H1 (cell line): ENCODE measurements around the gene HDGFL3. TPM values are rescaled to one million over a fixed set of nuclear protein-coding genes. Genes with fewer than 3 reads are reported as not detected.

Experiments
- CTCF ChIA-PET: fragments of 300-600 bp; sonication (Branson Sonifier 250); formaldehyde crosslinking; loops from one replicate; lab custom pipeline; 2021; ENCODE audit not compliant: partially characterized antibody; lab: Charles Lee
- POLR2A ChIA-PET: fragments of 300-600 bp; sonication (Branson Sonifier 250); formaldehyde crosslinking; loops from one replicate; lab custom pipeline; 2021; ENCODE audit warnings: inconsistent platforms; ENCODE audit not compliant: partially characterized antibody; lab: Charles Lee
- DNase-seq, 2 experiments: peaks; one replicate each; pipeline versions ENCODE4 v3.0.0 to v3.0.0-alpha.2; 2010 to 2022; ENCODE audit warnings: low spot score in 2 of 2, low read depth in 1 of 2, mixed read lengths in 1 of 2
- FAIRE-seq: peaks from 2 replicates; lab custom pipeline; 2011; peaks lifted over from hg19 to GRCh38; lab: Jason Lieb, UNC
- H2AFZ ChIP-seq: 2 replicates; pipeline ENCODE4 v1.8.1; 2012; ENCODE audit warnings: low read length, inconsistent platforms
- H2AK5ac ChIP-seq: 2 replicates; pipeline ENCODE4 v1.6.1; 2013; ENCODE audit warnings: low read depth, low read length
- H2BK120ac ChIP-seq: replicated peaks from 2 replicates; pipeline ENCODE3; 2013; ENCODE audit warnings: low read depth, low read length, inconsistent platforms
- H2BK12ac ChIP-seq: 2 replicates; pipeline ENCODE4 v1.6.1; 2013; ENCODE audit warnings: low read depth, low read length
- H2BK15ac ChIP-seq: 2 replicates; pipeline ENCODE4 v1.6.1; 2013; ENCODE audit warnings: low read length
- H2BK20ac ChIP-seq: 2 replicates; pipeline ENCODE4 v1.6.1; 2013; ENCODE audit warnings: low read length
- H2BK5ac ChIP-seq: 2 replicates; pipeline ENCODE4 v1.6.1; 2013; ENCODE audit warnings: low read depth, low read length
- H3K14ac ChIP-seq: 2 replicates; pipeline ENCODE4 v1.6.1; 2013; ENCODE audit warnings: inconsistent platforms; ENCODE audit not compliant: insufficient read length
- H3K18ac ChIP-seq: 2 replicates; pipeline ENCODE4 v1.6.1; 2013; ENCODE audit warnings: low read length; ENCODE audit errors: extremely low read depth
- H3K23ac ChIP-seq: 2 replicates; pipeline ENCODE4 v1.6.1; 2013; ENCODE audit warnings: inconsistent platforms; ENCODE audit not compliant: insufficient read length
- H3K23me2 ChIP-seq: 2 replicates; pipeline ENCODE4 v1.6.1; 2013; ENCODE audit warnings: low read depth, low read length
- H3K27ac ChIP-seq: 2 replicates; pipeline ENCODE4 v1.6.1; 2011; ENCODE audit warnings: low read depth, low read length, inconsistent platforms
- H3K27me3 ChIP-seq, 4 experiments: replicated peaks in 1 of 4; 1 replicate in 1 of 4; 2 replicates in 3 of 4; pipeline versions ENCODE4 v1.6.1 to v1.8.1; 2011 to 2013; ENCODE audit warnings: low read length in 3 of 4, mild to moderate bottlenecking in 3 of 4, inconsistent platforms in 2 of 4, mixed read lengths in 2 of 4, moderate library complexity in 1 of 4; ENCODE audit not compliant: control insufficient read depth in 3 of 4, insufficient read depth in 3 of 4; ENCODE audit errors: extremely low read depth in 1 of 4
- H3K36me3 ChIP-seq, 4 experiments: 2 replicates each; pipeline versions ENCODE4 v1.6.1 to v1.8.1; 2011 to 2013; ENCODE audit warnings: mild to moderate bottlenecking in 4 of 4, low read length in 3 of 4, moderate library complexity in 2 of 4, control low read depth in 1 of 4, inconsistent platforms in 1 of 4; ENCODE audit not compliant: insufficient read depth in 4 of 4, control insufficient read depth in 2 of 4
- H3K4ac ChIP-seq: replicated peaks from 2 replicates; pipeline ENCODE3; 2013; ENCODE audit warnings: low read length, low read depth, mixed read lengths, inconsistent platforms; ENCODE audit not compliant: insufficient read length
- H3K4me1 ChIP-seq, 4 experiments: replicated peaks in 1 of 4; 1 replicate in 1 of 4; 2 replicates in 3 of 4; pipeline versions ENCODE4 v1.6.1 to v1.8.1; 2011 to 2013; ENCODE audit warnings: low read length in 3 of 4, inconsistent platforms in 2 of 4, mixed read lengths in 1 of 4; ENCODE audit not compliant: insufficient read depth in 4 of 4, control insufficient read depth in 3 of 4
- H3K4me2 ChIP-seq, 2 experiments: 2 replicates each; pipeline versions ENCODE4 v1.6.1 to v1.8.1; 2011 to 2013; ENCODE audit warnings: low read depth in 2 of 2, low read length in 2 of 2, control low read depth in 1 of 2, inconsistent platforms in 1 of 2, mild to moderate bottlenecking in 1 of 2; ENCODE audit not compliant: insufficient read depth in 1 of 2
- H3K4me3 ChIP-seq, 4 experiments: fragments of 200-600, 300-600 bp in 1 of 4; sonication (generic), shearing (Covaris generic), sonication (Bioruptor Twin) in 1 of 4; 2 replicates each; pipeline versions ENCODE4 v1.5.1 to v1.8.1; 2011 to 2016; ENCODE audit warnings: low read length in 4 of 4, low read depth in 3 of 4, control low read depth in 2 of 4, inconsistent platforms in 2 of 4, mild to moderate bottlenecking in 2 of 4, mixed read lengths in 1 of 4, moderate library complexity in 1 of 4; ENCODE audit not compliant: insufficient read depth in 2 of 4; ENCODE audit errors: extremely low read depth in 1 of 4
- H3K56ac ChIP-seq: replicated peaks from 2 replicates; pipeline ENCODE3; 2013; ENCODE audit warnings: low read depth, mild to moderate bottlenecking, mixed read lengths, low read length, inconsistent platforms; ENCODE audit not compliant: insufficient read length
- H3K79me1 ChIP-seq: 2 replicates; pipeline ENCODE4 v1.6.1; 2013; ENCODE audit warnings: low read depth, low read length, control low read depth
- H3K79me2 ChIP-seq, 2 experiments: 2 replicates each; pipeline versions ENCODE4 v1.6.1 to v1.8.1; 2012 to 2013; ENCODE audit warnings: low read length in 2 of 2, mild to moderate bottlenecking in 2 of 2, inconsistent platforms in 1 of 2; ENCODE audit not compliant: insufficient read depth in 2 of 2, control insufficient read depth in 1 of 2
- H3K9ac ChIP-seq, 4 experiments: replicated peaks in 1 of 4; 1 replicate in 1 of 4; 2 replicates in 3 of 4; pipeline versions ENCODE4 v1.6.1 to v1.8.1; 2011 to 2013; ENCODE audit warnings: low read depth in 3 of 4, low read length in 3 of 4, control low read depth in 2 of 4, mild to moderate bottlenecking in 2 of 4, moderate library complexity in 2 of 4, inconsistent platforms in 1 of 4; ENCODE audit errors: extremely low read depth in 1 of 4
- H3K9me3 ChIP-seq, 2 experiments: 2 replicates each; pipeline versions ENCODE4 v1.6.1 to v1.8.1; 2012 to 2013; ENCODE audit warnings: mild to moderate bottlenecking in 2 of 2, moderate library complexity in 2 of 2, control low read depth in 1 of 2, inconsistent platforms in 1 of 2, low read depth in 1 of 2, low read length in 1 of 2, mixed read lengths in 1 of 2; ENCODE audit not compliant: insufficient read depth in 2 of 2
- H4K20me1 ChIP-seq, 2 experiments: replicated peaks in 1 of 2; 2 replicates each; pipeline versions ENCODE3 to v1.8.1; 2011 to 2013; ENCODE audit warnings: inconsistent platforms in 2 of 2, low read length in 2 of 2, mild to moderate bottlenecking in 1 of 2; ENCODE audit not compliant: insufficient read depth in 2 of 2, control insufficient read depth in 1 of 2
- H4K5ac ChIP-seq: 2 replicates; pipeline ENCODE4 v1.6.1; 2013; ENCODE audit warnings: low read length, low read depth, mixed read lengths, inconsistent platforms; ENCODE audit not compliant: insufficient read length
- H4K8ac ChIP-seq: 2 replicates; pipeline ENCODE4 v1.8.0; 2013; ENCODE audit warnings: mild to moderate bottlenecking, moderate library complexity, low read length, inconsistent platforms; ENCODE audit not compliant: insufficient read depth; ENCODE audit errors: extremely low read depth
- H4K91ac ChIP-seq: replicated peaks from 2 replicates; pipeline ENCODE3; 2013; ENCODE audit warnings: low read length, mixed read lengths, inconsistent platforms; ENCODE audit not compliant: insufficient read length
- BCL11A ChIP-seq, 2 experiments: IDR thresholded peaks; one replicate each; pipeline ENCODE4 v1.6.1; 2011; ENCODE audit warnings: low read depth in 2 of 2, low read length in 2 of 2, mild to moderate bottlenecking in 2 of 2
- CBX8 ChIP-seq: fragments of 300-800, 300-1000 bp; sonication (generic); IDR thresholded peaks from 2 replicates; pipeline ENCODE4 v1.7.1; 2016; ENCODE audit warnings: low read depth, low read length, borderline replicate concordance
- CHD2 ChIP-seq: IDR thresholded peaks from 2 replicates; pipeline ENCODE4 v1.6.1; 2012; ENCODE audit warnings: low read length, improper control_type of control experiment
- EGR1 ChIP-seq: IDR thresholded peaks from 2 replicates; pipeline ENCODE4 v1.6.1; 2011; ENCODE audit warnings: low read depth, low read length, borderline replicate concordance
- EP300 ChIP-seq, 2 experiments: IDR thresholded peaks; 1 replicate in 1 of 2; 2 replicates in 1 of 2; pipeline ENCODE4 v1.6.1; 2011 to 2012; ENCODE audit warnings: low read depth in 2 of 2, low read length in 2 of 2, mild to moderate bottlenecking in 2 of 2, borderline replicate concordance in 1 of 2, inconsistent platforms in 1 of 2, moderate library complexity in 1 of 2
- FOSL1 ChIP-seq: IDR thresholded peaks from 2 replicates; pipeline ENCODE4 v1.6.1; 2011; ENCODE audit warnings: mild to moderate bottlenecking, low read depth, low read length, moderate library complexity; ENCODE audit not compliant: insufficient read depth
- HDAC2 ChIP-seq, 2 experiments: fragments of 300-600 bp in 1 of 2; sonication (generic) in 1 of 2; IDR thresholded peaks; 2 replicates each; pipeline ENCODE4 v1.6.1; 2011 to 2012; ENCODE audit warnings: low read depth in 2 of 2, low read length in 2 of 2, mild to moderate bottlenecking in 2 of 2, moderate library complexity in 2 of 2, borderline replicate concordance in 1 of 2, inconsistent platforms in 1 of 2
- KDM4A ChIP-seq: IDR thresholded peaks from one replicate; pipeline ENCODE4 v1.7.1; 2012; ENCODE audit warnings: low read depth, mild to moderate bottlenecking, moderate library complexity, low read length, inconsistent platforms; ENCODE audit not compliant: severe bottlenecking
- MAFK ChIP-seq: IDR thresholded peaks from 2 replicates; pipeline ENCODE4 v1.6.1; 2012; ENCODE audit warnings: low read depth, mild to moderate bottlenecking, improper control_type of control experiment, low read length
- POLR2A ChIP-seq, 2 experiments: IDR thresholded peaks; 1 replicate in 1 of 2; 2 replicates in 1 of 2; pipeline ENCODE4 v1.6.1; 2011; ENCODE audit warnings: low read depth in 2 of 2, low read length in 2 of 2, mild to moderate bottlenecking in 2 of 2; ENCODE audit errors: control extremely low read depth in 1 of 2
- RBBP5 ChIP-seq: IDR thresholded peaks from 2 replicates; pipeline ENCODE4 v1.7.1; 2012; ENCODE audit warnings: low read depth, mild to moderate bottlenecking, inconsistent platforms, low read length, moderate library complexity, borderline replicate concordance
- RXRA ChIP-seq: IDR thresholded peaks from 2 replicates; pipeline ENCODE4 v1.6.1; 2011; ENCODE audit warnings: low read depth, mild to moderate bottlenecking, low read length, moderate library complexity; ENCODE audit not compliant: insufficient read depth
- WGBS, 2 experiments: shearing (Covaris generic) in 1 of 2; methylation state at CpG; one replicate each; pipeline versions ENCODE4 v1.1.6 to v1.1.7; 2013 to 2015; ENCODE audit warnings: low lambda C conversion rate in 2 of 2, mixed read lengths in 2 of 2, inconsistent platforms in 1 of 2, low coverage in 1 of 2, missing lambda C conversion rate in 1 of 2; ENCODE audit not compliant: insufficient replicate concordance in 2 of 2, insufficient coverage in 1 of 2, insufficient read length in 1 of 2; ENCODE audit errors: extremely low coverage in 1 of 2, missing lambda C conversion rate in 1 of 2; 5-methylcytosine and 5-hydroxymethylcytosine counted together
- polyA plus RNA-seq, 7 experiments: library from polyadenylated mRNA; depleted of rRNA in 3 of 7; stranded (reverse) in 5 of 7; unstranded in 2 of 7; fragments of >200 nt in 5 of 7; fragments of 200-250 nt in 2 of 7; gene quantifications; 1 replicate in 5 of 7; 2 replicates in 1 of 7; 4 replicates in 1 of 7; pipeline versions ENCODE4 v1.2.1 to v1.2.3, GENCODE V29; 2011 to 2013; ENCODE audit warnings: missing spikeins in 2 of 7, mixed read lengths in 2 of 7
- total RNA-seq: library from RNA; stranded (reverse); fragmentation: NEBNext Ultra II Directional; extraction: Animal tissue kit (Norgen Biotek cat#: 25700); gene quantifications from 2 replicates; pipeline ENCODE4 v1.2.1, GENCODE V29; 2021

The HDGFL3 gene
- total and polyA plus RNA-seq, 2 of the 8 experiments (the other 6 are each of a cell fraction or from before 2014, with no cell fraction given) = 14.1 to 149 TPM

DNA sequence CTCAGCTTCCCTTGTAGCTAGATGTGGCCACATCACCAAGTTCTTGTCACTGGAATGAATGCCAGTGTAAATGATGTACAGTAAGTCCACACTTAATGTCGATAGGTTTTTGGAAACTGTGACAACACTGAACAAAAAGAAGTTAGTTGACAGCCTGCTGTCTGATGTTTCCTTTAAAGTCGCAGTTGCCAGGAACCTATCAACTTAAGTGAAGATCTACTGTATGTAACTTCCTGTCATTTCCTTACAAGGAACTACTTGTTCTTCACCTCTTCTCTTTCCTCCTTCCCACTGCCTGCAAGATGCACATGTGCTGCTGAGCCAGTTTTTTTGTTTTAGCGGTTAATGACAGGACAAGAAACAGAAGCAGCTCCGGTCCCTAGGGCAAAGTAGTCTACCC lies 44.6 kb downstream of the HDGFL3 start:
- H3K23ac ChIP-seq = no peak overlapping the region
- peaks cover 4 to 55% of the 10 kb centered on the region in 2 experiments; a peak in 3 of 4 replicates for H3K79me2 ChIP-seq
- H3K4ac ChIP-seq = no peak overlapping the region
- POLR2A ChIA-PET = no interaction called here
- peaks cover 0 to 12% (median 7%) of the 10 kb centered on the region in 4 experiments; a peak in 5 of 8 replicates for H3K36me3 ChIP-seq
- H2BK12ac ChIP-seq = no peak overlapping the region
- WGBS, 2 experiments = 93% methylated on average over 4 of the region's 4 CpGs; no CpG with 5 or more reads in 1 of the 2 experiments
- peaks cover 5 to 12% of the 10 kb centered on the region in 2 experiments for H4K20me1 ChIP-seq
- DNase-seq = no peak
- H3K27me3 ChIP-seq = no peaks in the 10 kb centered on the region
- no peak overlapping the region for H4K5ac ChIP-seq
- no peak overlapping the region for H3K27ac ChIP-seq
- no peak overlapping the region for H4K91ac ChIP-seq
- no peak overlapping the region for H2BK15ac ChIP-seq
- no peak overlapping the region for H2BK120ac ChIP-seq
- H3K4me2 ChIP-seq = no peak overlapping the region
- no peak overlapping the region for H4K8ac ChIP-seq
- H3K18ac ChIP-seq = no peak overlapping the region
- H2AFZ ChIP-seq = no peak overlapping the region
- no peaks in the 10 kb centered on the region for H3K9me3 ChIP-seq
- no peak overlapping the region for H3K9ac ChIP-seq
- H2BK5ac ChIP-seq = no peak overlapping the region
- no peak overlapping the region for H3K56ac ChIP-seq
- no peak for FAIRE-seq
- H2AK5ac ChIP-seq = no peak overlapping the region
- no peak overlapping the region for H2BK20ac ChIP-seq
- no peaks in the 10 kb centered on the region; the same call in 1 of the 2 replicates for H3K79me1 ChIP-seq
- H3K4me1 ChIP-seq = no peaks in the 10 kb centered on the region; a peak in 2 of 7 replicates
- H3K4me3 ChIP-seq = no peak overlapping the region
- CTCF ChIA-PET = interaction anchor here (0.8 to 1.0 kb wide), 2 partner anchors 8 to 105 kb away, joined by 3 to 4 read pairs; no protein-coding TSS in a partner anchor
- no peak overlapping the region for H3K14ac ChIP-seq
- no peaks in the 10 kb centered on the region for H3K23me2 ChIP-seq
- no peak for TF ChIP-seq POLR2A (IDR thresholded peaks at IDR 0.05; ENCODE audit: control extremely low read depth in 1 of 2, low read depth in 2 of 2, low read length in 2 of 2)
- no peak for TF ChIP-seq FOSL1
- TF ChIP-seq EGR1 = no peak
- TF ChIP-seq EP300 (IDR thresholded peaks at IDR 0.05; ENCODE audit: borderline replicate concordance in 1 of 2, low read depth in 2 of 2, low read length in 2 of 2) = no peak
- TF ChIP-seq CBX8 = no peak
- no peak for TF ChIP-seq BCL11A (IDR thresholded peaks at IDR 0.05; ENCODE audit: low read depth in 2 of 2, low read length in 2 of 2)
- no peak for TF ChIP-seq RBBP5
- no peak for TF ChIP-seq KDM4A
- no peak for TF ChIP-seq HDAC2 (IDR thresholded peaks at IDR 0.05; ENCODE audit: borderline replicate concordance in 1 of 2, low read depth in 2 of 2, low read length in 2 of 2)
- no peak for TF ChIP-seq MAFK
- TF ChIP-seq RXRA = no peak
- TF ChIP-seq CHD2 = no peak
